Stimulated activated naive CD4-positive, alpha-beta T cell (primary cell): ENCODE measurements around the gene MAN1B1.
"Not testable (repeated sequence)": the region's sequence is repeated elsewhere in the genome, so short reads cannot be mapped to it uniquely, and the experiment has no call there.

ENCODE experiments used
- DNase-seq, 6 experiments: peaks; one replicate each; lab custom pipeline; 2025; lab: John Stamatoyannopoulos, UW

MAN1B1 gene

DNA sequence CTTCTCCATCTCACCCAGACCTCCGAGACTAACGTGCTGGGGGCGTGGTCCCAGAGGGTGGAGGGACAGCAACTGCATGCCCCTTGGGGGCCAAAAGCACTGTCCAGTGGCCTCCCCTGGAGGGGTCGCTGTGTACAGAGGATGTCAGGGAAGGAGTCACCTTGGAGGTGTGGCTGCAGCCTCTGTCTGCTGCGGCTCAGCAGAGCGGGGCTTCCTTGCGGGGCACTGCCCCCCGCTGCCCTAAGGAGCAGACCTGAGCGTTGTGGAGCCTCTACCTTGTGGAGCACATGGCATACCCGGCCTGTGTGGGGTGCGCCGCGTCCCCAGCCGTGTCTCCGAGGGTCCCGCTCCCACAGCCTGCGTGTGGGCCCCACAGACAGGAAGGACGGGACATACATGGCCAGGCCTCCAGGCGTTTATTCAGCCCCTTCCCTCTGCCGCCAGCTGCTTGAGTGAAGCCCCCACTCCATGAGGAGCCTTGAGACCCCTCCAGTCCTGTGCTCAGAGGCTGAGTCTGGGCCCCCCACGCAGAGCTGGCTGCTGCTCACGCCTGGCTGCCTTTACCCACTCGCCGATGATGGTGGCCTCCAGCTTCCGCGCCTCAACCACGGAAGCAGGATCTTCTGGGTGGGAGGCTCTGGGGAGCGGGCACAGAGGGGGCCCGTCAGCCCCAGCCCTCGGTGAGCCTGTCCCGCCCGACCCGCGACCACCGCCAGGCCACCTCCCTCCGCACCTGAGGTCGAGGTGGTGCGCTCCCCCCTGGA is 23.5 kb downstream of the MAN1B1 start:
- no peak for DNase-seq

DNA sequence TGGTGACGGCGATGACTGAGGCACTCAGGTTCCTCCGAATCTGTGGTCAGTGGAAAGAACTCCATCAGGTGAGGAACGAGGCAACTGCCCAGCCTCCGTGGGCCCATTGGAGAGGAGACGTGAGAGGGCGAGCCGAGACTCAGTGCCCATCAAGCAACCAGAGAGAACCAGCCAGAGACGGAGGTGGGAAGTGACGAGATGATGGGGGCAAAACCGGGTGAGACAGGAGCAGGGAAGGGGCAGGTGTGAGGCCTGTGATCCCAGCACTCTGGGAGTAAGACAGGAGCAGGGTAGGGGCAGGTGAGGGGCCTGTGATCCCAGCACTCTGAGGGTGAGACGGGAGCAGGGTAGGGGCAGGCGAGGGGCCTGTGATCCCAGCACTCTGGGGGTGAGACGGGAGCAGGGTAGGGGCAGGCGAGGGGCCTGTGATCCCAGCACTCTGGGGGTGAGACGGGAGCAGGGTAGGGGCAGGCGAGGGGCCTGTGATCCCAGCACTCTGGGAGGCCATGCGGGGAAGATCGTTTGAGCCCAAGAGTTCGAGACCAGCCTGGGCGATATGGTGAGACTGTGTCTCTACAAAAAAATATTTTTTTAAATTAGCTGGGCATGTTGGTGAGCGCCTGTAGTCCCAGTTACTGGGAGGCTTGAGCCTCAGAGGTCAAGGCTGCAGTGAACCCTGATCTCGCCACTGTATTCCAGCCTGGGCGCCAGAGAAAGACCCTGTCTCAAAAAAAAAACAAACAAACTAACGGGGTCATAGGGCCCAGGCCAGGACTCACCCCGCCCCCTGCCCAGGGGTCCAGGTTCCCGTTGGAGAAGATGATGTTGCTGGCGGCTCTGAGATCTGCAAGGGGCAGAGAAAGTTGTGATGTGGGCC is 24.4 kb downstream of the MAN1B1 start:
- no peak for DNase-seq

DNA sequence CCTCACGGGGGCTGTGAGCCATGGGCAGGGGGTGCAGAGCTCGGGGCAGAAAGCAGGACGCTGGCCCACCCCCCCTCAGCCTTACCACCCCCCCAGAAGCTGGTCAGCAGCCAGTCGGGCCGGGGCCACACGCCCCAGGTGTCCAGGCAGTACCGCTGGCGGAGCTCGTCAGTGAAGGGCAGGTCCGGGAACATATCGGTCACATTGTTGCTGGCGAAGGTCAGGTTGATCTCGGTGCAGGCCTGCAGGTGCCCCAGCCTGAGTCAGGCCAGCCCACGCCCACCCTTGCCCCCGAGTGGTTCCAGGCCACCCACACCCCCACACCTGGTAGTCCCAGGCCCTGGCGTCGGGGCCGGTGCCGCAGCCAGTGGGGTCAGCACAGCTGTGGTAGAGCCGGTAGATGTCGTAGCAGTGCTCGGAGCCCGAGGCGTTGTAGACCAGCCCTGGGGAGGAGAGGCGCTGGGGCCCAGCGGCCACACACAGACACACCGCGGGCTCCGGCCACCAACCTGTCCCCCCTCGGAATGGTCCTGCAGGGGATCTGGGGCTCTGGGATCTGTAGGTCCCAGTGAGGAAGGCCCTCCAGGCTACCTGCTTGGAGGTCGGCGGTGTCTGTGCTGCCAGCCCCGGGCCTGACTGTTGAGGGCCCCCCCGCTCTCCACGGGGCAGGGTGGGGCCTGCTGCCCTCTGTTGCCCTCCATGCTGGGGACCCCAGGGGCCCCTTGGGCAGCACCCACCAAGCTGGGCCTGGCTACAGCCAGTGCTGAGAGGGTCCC is 25.2 kb downstream of the MAN1B1 start:
- no peak for DNase-seq

DNA sequence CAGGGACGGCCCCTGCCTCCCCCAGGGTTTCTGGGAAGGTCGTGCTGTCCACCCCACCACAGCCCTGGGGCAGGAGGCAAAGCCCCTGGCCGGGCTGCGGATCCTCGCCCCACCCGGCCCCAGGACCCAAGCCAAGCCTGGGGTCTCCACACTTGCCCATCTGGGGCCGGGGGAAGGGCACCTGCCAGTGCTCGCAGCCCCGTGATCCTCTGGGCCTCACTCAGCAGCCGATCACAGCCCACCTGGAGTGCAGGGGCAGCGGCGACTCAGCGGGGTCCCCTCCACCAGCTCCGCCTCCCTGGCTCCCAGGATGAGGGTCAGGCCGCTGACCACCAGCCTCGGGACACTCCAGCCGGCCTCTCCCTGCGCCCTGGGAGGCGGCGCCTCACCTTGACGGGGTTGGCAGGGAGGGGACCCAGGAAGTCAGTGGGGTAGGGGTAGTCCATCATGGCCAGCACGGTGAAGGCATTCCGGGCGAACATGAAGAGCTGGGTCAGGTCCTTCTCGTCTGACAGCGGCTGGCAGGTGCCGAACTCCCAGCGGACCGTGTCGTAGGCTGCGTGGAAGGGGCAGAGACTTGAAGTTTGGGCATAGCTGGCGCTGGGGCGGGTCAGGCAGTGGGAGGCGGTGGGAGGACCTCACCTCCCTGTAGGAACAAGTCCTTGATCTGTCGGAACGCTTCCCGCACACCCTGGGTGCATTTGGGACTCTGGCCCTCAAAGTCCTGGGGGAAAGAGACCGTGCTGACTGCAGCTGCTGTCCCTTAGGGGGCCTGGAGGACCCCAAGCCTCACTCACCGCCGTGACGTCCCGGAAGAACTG is 26.0 kb downstream of the MAN1B1 start:
- DNase-seq, result no peak

DNA sequence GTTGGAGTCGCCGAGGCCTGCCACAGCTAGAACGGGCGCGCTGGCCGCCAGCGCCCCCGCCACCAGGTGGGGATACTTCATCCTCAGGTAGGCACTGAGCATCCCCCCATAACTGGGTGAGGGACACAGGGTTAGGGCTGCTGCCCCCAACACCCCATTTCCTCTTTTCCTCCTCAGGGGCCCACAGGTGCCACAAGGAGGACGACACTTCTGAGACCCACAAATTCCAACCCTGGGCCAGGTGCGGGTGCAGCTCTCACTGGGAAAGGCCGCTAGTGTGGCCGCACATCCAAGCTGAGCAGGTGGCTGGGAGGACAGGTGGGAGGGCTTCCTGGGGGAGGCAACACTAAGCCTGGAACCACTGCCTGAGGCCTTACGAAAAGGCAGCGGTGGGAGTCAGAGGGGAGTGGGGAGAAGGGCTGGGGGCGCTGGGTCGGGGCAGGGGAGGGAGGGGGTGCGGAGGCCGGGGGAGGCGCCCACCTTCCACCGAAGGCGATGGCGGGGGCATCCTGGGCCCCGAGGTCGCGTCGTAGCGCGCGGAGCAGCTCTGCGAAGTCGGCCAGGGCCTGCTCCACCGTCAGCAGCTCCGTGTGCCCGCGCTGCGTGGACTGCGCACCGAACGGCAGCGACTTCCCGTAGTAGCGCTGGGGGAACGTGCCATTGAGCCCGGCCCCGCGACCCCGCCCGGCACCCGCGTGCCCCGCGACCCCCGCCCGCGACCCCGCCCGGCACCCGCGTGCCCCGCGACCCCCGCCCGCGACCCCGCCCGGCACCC is 26.8 kb downstream of the MAN1B1 start:
- DNase-seq, result peak in 4 of 6 experiments; percentile 6 to 28 (median 16)

DNA sequence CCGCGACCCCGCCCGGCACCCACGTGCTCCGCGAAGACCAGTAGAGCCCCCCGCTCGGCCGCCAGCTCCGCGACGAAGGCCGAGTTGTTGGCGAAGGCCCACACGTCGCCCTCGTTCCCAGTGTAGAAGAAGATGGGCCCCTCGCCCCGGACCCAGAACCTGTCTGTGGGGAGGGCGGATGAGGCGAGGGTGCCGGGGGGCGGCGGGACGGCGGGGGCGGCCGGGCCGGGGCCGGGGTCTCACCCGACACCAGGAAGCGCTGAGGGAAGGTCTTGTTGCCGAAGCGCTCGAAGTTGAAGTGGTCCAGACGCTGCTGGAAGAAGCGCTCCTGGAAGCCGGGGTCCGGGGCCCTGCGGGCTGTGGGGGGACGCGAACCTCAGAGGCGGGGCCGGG is 27.4 kb downstream of the MAN1B1 start:
- DNase-seq, result no peak

DNA sequence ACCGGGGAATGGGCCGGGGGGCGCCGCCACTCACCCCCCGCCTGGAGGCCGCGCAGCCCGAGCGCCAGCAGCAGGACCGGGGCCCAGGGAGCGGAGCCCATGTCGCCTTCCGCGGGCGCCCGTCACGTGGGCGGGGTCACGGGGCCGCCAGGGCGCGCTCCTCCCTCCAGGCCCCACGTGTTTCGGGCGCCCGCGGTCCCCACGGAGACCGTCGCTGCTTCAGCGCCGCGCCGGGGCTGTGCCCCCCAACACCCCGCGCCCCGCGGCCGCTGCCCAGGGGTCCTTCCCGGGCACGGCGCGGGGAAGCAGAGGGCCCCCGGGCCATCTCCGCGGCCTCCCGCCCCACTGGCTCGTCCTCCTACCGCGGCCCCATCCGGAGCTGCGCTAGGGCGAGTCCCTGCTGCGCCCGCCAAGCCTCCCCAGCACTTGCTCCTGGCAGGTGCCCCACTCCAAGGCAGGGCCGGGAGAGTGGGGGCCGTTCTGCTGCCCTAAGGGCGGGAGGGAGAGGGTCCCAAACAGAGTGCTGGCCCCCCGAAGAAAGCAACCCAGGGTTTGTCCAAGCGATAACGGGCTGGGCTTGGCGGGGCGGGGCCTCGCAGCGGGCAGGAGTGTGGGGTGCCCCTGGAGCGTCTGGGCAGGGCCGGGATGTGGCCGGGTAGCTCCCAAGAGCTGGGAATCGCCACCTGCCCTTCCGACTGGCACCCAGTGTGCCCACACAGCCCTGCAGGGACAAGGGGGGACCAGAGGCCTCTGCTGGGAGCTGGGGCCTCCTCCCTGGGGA is 28.0 kb downstream of the MAN1B1 start, which contains the start of gene DPP7:
Gene DPP7 (minus strand): TSS at position 121 of the 781 bp plus-strand sequence. CDS start 20 bp downstream, at position 101.
- peak; percentile 54 to 77 (median 71) for DNase-seq

DNA sequence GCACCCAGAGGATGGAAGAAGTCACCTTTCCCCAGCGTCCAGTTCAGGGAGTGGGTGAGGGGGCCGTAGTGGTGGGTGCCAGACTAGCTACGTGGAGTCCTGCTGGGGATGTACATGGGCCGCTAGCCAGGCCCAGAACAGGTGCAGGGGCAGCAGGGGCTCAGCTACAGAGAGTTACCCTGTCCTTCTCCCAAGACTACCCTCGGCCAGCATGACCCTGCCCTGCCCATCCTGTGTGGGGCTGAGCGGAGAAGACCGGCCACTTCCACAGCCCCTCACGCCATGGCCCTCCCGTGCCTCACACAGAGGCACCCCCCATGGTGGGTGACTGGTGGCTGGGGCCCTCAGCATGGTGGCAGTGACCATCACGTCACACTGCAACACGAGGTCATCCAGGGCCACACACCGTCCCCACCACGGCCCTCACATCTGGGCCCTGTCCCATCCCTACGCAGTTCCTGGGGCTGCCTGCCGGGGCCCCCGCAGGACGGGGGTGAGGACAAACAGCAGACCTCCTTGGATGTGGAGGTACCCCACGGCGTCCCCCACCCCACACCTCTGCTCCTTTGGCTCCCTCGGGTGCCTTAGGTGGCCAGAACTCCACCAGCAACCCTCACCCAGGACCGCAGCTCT is 28.7 kb downstream of the MAN1B1 start:
- DNase-seq, result no peak

DNA sequence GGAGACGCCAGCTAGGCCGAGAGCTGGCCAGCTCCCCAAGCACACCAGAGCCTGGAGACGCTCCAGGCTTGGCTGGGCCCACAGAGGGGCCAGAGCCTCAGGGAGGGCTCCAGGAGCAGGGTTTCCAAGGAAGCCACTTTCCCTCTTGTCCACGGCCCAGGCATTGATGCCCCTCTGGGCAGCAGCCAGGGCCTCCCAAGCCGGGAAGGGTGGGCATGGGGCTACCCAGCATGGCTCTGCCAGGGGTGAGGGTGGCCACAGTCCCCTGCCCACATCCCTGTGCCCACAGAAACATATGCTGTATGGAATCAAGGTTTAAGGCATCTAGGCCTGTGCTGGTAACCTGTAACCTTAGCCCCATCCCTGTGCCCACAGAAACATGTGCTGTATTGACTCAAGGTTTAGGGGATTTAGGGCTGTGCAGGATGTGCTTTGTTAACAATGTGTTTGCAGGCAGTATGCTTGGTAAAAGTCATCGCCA is 29.3 kb downstream of the MAN1B1 start:
- DNase-seq, result no peak

DNA sequence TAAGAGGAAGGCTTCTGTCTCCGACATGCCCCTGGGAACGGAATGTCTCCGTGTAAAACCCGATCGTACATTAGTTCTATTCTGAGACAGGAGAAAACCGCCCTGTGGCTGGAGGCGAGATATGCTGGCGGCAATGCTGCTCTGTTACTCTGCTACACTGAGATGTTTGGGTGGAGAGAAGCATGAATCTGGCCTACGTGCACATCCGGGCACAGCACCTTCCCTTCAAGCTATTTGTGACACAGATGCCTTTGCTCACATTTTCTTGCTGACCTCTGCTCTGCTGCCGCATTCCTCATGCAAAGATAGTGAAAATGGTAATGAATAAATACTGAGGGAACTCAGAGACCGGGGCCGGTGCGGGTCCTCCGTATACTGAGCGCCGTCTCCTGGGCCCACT is 29.9 kb downstream of the MAN1B1 start:
- DNase-seq, result no peak

DNA sequence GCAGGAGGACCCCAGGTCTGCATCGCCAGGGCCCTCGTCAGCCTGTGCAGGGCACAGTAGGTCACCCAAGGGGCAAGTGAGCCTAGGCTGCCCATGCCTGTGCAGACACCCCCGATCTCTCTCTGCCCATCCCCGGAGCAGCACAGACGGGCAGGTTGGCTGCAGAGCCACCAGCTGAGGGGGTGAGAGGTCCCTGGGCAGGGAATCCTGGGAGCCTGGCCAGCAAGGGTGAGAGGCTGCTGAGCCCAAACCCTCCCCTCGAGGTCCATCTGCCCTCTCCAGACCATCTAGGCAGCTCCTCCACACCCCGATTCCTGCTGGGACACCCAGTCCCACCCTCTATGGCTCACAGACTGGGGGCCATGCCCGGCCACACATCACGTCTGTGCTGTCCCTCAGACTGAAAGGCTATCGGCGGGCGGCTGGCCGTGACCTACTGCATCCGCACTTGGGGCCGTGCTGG is 30.5 kb downstream of the MAN1B1 start:
- DNase-seq, result no peak

DNA sequence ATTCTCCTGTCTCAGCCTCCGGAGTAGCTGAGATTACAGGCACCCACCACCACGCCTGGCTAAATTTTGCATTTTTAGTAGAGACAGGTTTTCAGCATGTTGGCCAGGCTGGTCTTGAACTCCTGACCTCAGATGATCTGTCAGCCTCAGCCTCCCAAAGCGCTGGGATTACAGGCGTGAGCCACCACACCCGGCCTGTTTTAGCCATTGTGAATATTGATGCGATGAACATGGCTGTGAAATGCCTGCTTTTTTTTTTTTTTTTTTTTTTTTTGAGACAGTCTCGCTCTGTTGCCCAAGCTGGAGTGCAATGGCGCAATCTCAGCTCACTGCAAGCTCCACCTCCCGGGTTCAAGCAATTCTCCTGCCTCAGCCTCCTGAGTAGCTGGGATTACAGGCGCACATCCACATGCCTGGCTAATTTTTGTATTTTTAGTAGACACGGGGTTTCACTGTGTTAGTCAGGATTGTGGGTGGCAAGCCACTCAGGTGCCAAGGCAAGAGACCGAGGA is 31.4 kb downstream of the MAN1B1 start:
- DNase-seq, result not testable (repeated sequence)

DNA sequence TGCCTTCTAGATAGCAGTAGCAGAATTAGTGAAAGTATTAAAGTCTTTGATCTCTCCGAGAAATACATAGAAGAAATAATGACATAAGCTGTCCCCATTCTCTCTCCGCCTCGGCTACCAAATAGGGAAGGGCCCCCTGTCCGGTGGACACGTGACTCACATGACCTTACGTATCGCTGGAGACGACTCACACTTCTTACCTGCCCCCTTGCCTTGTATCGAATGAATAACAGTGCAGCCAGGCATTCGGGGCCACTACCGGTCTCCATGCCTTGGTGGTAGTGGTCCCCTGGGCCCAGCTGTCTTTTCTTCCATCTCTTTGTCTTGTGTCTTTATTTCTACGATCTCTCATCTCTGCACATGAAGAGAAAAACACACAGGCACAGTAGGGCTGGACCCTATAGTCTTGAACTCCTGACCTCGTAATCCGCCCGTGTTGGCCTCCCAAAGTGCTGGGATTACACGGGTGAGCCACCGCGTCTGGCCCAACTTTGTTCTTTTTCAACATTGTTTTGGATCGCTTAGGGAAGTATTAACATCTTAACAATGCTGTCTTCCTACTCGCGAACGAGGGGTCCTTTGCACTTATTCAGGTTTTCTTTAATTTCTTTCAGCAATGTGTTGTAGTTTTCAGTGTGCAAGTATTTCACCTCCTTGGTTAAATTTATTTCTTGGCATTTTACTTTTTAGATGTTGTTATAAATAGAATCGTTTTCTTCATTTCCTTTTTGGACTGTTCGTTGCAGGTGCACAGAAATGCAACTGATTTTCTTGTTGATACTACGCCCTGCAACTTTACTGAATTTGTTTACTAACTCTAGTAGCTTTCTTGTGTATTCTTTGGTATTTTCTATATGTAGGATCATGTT is 35.4 kb downstream of the MAN1B1 start:
- DNase-seq, result not testable (repeated sequence)

DNA sequence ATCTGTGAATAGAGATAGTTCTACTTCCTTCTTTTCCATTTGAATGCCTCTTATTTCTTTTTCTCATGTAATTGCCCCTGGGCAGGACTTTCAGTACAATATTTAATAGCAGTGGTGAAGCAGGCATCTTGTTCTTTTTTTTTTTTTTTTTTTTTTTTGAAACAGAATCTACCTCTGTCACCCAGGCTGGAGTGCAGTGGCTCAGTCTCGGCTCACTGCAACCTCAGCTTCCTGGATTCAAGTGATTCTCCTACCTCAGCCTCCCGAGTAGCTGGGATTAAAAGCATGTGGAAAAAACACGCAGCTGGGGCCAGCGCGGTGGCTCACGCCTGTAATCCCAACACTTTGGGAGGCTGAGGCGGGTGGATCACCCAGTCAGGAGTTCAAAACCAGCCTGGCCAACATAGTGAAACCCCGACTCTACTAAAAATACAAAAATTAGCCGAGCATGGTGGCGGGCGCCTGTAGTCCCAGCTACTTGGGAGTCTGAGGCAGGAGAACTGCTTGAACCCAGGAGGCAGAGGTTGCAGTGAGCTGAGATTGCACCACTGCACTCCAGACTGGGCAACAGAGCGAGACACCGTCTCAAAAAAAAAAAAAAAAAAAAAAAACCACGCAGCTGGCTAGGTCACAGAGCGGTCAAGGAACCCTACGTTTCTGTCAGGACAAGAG is 36.1 kb downstream of the MAN1B1 start:
- not testable (repeated sequence) for DNase-seq

DNA sequence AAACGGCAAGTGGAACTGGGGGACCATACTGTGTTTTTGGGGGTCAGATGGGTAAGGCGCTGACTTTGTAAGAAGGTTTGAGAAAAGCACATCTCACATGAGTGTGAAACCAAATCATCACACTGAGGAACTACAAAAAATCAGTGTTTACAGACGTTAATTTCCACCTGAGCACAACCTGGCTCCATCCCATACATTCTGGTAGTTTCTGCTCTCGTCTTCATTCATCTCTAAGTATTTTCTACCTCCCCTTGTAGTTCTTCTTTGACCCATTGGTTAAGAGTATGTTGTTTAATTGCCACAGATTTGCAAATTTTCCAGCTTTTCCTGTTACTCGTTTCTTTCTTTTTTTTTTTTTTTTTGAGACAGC is 36.7 kb downstream of the MAN1B1 start:
- no peak for DNase-seq

DNA sequence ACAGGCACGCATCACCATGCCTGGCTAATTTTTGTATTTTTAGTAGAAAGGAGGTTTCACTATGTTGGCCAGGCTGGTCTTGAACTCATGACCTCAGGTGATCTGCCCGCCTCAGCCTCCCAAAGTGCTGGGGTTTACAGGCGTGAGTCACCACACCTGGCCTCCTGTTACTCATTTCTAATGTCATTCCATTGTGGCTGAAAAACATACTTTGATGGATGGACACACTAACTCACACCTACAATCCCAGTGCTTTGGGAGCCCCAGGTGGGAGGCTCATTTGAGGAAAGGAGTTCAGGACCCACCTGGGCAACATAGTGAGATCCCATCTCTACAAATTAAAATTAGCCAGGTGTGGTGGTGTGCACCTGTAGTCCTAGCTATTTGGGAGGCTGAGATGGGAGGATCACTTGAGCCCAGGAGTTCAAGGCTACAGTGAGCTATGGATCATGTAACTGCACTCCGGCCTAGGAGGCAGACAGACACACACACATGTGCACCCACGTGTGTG is 37.2 kb downstream of the MAN1B1 start:
- DNase-seq, result not testable (repeated sequence)

DNA sequence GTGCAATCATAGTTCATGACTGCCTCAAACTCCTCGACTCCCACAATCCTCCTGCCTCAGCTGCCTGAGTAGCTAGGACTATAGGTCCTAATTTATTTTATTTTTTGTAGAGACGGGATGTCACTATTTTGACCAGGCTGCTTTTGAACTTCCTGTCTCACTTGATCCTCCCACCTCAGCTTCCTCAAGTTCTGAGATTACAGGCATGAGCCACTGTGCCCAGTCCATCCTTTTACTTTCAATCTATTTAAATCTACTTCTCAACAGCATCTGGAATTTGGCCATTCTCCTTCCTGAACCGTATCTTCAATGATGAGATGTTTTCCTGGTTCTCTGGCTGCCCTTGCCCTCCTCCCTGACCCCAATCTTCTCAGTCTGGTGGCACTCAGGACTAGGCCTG is 40.0 kb downstream of the MAN1B1 start:
- DNase-seq, result no peak
